Measurements from ENCODE around the gene C16orf78. TPM values are rescaled to one million over a fixed set of nuclear protein-coding genes. Genes with fewer than 3 reads are reported as not detected.

Gene C16orf78
- total and polyA plus RNA-seq, 2 donors (not counting 1 experiment from before 2014, with no cell fraction given), result not detected

DNA sequence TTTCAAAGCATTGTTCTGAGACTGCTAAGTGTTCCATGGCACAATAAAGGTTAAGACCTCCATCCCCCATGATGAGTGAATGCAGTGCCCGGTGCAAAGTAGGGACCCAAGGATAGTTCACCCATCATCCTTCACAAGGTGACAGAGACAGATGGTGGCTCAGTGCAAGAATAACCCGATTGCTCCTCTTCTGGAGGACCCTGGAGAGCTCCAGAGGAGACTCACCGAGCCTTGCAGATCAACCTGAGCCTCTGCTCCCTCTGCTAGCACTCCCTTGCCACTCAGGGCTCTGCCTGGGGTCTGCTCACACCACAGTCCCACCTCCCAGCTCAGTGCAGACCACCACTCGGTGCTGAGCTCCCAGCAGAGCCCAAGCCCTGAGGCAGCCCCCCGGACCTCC lies 49.3 kb downstream of the C16orf78 start:
- Mint-ChIP-seq H3K4me1 (no peaks in the 10 kb centered on the region), H3K9me3 (ENCODE audit: insufficient read depth) (peaks cover 4% of the 10 kb centered on the region), H3K4me3 (no peak overlapping the region), H3K27me3 (peaks cover 18% of the 10 kb centered on the region), H3K27ac (no peak overlapping the region)
- Histone ChIP-seq H3K9me3 (ENCODE audit: control extremely low read depth in 1 of 3, control insufficient read depth in 2 of 3, insufficient read depth in 1 of 3, low read length in 2 of 3) (peaks cover 0 to 13% (median 0%) of the 10 kb centered on the region in 3 donors), H3K27ac (ENCODE audit: low read length in 2 of 2) (no peak overlapping the region), H3K4me2 (replicated peaks; ENCODE audit: low read depth, low read length, poor library complexity, severe bottlenecking) (no peak overlapping the region), H2AFZ (ENCODE audit: insufficient read depth, low read depth, low read length, poor library complexity, severe bottlenecking) (no peak overlapping the region), H3K27me3 (replicated peaks in 1 of 4; ENCODE audit: control extremely low read depth in 1 of 4, control insufficient read depth in 3 of 4, insufficient read depth in 4 of 4, low read length in 3 of 4) (no peaks in the 10 kb centered on the region), H3K36me3 (replicated peaks in 1 of 2; ENCODE audit: control extremely low read depth in 1 of 2, control insufficient read depth in 1 of 2, extremely low read depth in 1 of 2, insufficient read depth in 2 of 2, low read length in 1 of 2) (no peaks in the 10 kb centered on the region), H3K79me2 (ENCODE audit: control insufficient read depth, insufficient read depth, low read length) (no peaks in the 10 kb centered on the region), H3K4me1 (ENCODE audit: control insufficient read depth in 2 of 2, insufficient read depth in 2 of 2, low read length in 2 of 2) (no peaks in the 10 kb centered on the region), H4K20me1 (ENCODE audit: control insufficient read depth, insufficient read depth, low read length, poor library complexity, severe bottlenecking) (no peaks in the 10 kb centered on the region), H3K9ac (ENCODE audit: low read length) (no peak overlapping the region), H3K4me3 (ENCODE audit: control extremely low read depth in 1 of 5, extremely low read depth in 1 of 5, insufficient read depth in 1 of 5, low read depth in 2 of 5, low read length in 4 of 5) (no peak overlapping the region)
- ATAC-seq (ENCODE audit: low read depth), result no peak
- ChIA-PET CTCF (no interaction called here), POLR2A (no interaction called here)
- no peak for TF ChIP-seq EZH2 (IDR thresholded peaks at IDR 0.05; ENCODE audit: borderline replicate concordance, insufficient read depth, low read depth, low read length, poor library complexity, severe bottlenecking)
- TF ChIP-seq CTCF (IDR thresholded peaks at IDR 0.05), result no peak
- WGBS (ENCODE audit: insufficient coverage), result 81% methylated on average over 5 of the region's 5 CpGs
- intact Hi-C loops (cut with micrococcal nuclease), result no loop called here
- DNase-seq, result no peak

GRCh38 chr16:49424961-49425360 lies 51.4 kb downstream of the C16orf78 start:
- no peak overlapping the region for H3K27ac Mint-ChIP-seq

More at GRCh38 chr16:49424961-49425360, 51.4 kb downstream of the C16orf78 start:
- no peaks in the 10 kb centered on the region for H3K36me3 ChIP-seq (replicated peaks in 1 of 2; ENCODE audit: control extremely low read depth in 1 of 2, control insufficient read depth in 1 of 2, extremely low read depth in 1 of 2, insufficient read depth in 2 of 2, low read length in 1 of 2)
- H3K9ac ChIP-seq (ENCODE audit: low read length), result no peak overlapping the region
- H3K9me3 ChIP-seq (ENCODE audit: control extremely low read depth in 1 of 3, control insufficient read depth in 2 of 3, insufficient read depth in 1 of 3, low read length in 2 of 3), result peaks cover 0 to 13% (median 0%) of the 10 kb centered on the region in 3 donors
- H3K27me3 ChIP-seq (replicated peaks in 1 of 4; ENCODE audit: control extremely low read depth in 1 of 4, control insufficient read depth in 3 of 4, insufficient read depth in 4 of 4, low read length in 3 of 4), result no peaks in the 10 kb centered on the region
- no peak for DNase-seq
- ATAC-seq (ENCODE audit: low read depth), result no peak
- no peak overlapping the region for H2AFZ ChIP-seq (ENCODE audit: insufficient read depth, low read depth, low read length, poor library complexity, severe bottlenecking)
- H3K4me2 ChIP-seq (replicated peaks; ENCODE audit: low read depth, low read length, poor library complexity, severe bottlenecking), result no peak overlapping the region
- Mint-ChIP-seq H3K4me3 (no peak overlapping the region), H3K4me1 (no peaks in the 10 kb centered on the region), H3K27me3 (peaks cover 24% of the 10 kb centered on the region), H3K9me3 (ENCODE audit: insufficient read depth) (peaks cover 11% of the 10 kb centered on the region)
- no peak for TF ChIP-seq EZH2 (IDR thresholded peaks at IDR 0.05; ENCODE audit: borderline replicate concordance, insufficient read depth, low read depth, low read length, poor library complexity, severe bottlenecking)
- TF ChIP-seq CTCF (IDR thresholded peaks at IDR 0.05), result no peak
- H3K4me3 ChIP-seq (ENCODE audit: control extremely low read depth in 1 of 5, extremely low read depth in 1 of 5, insufficient read depth in 1 of 5, low read depth in 2 of 5, low read length in 4 of 5), result no peak overlapping the region
- no peak overlapping the region for H3K27ac ChIP-seq (ENCODE audit: low read length in 2 of 2)
- no peaks in the 10 kb centered on the region for H3K79me2 ChIP-seq (ENCODE audit: control insufficient read depth, insufficient read depth, low read length)
- H4K20me1 ChIP-seq (ENCODE audit: control insufficient read depth, insufficient read depth, low read length, poor library complexity, severe bottlenecking), result no peaks in the 10 kb centered on the region
- POLR2A ChIA-PET, result no interaction called here
- WGBS (ENCODE audit: insufficient coverage), result 93% methylated on average over 6 of the region's 6 CpGs
- intact Hi-C loops (cut with micrococcal nuclease), result no loop called here
- H3K4me1 ChIP-seq (ENCODE audit: control insufficient read depth in 2 of 2, insufficient read depth in 2 of 2, low read length in 2 of 2), result no peaks in the 10 kb centered on the region
- CTCF ChIA-PET, result no interaction called here

Data from B cell (primary cell).